Right lobe of liver (tissue), 6 donors: ENCODE measurements around the gene HPSE2. TPM values are rescaled to one million over a fixed set of nuclear protein-coding genes. Genes with fewer than 3 reads are reported as not detected.

Experiments
- ATAC-seq, 4 donors: fragments of 200-7000 bp; cut with Tn5 transposase; one replicate each; pipeline ENCODE4 v1.9.1; 2020; ENCODE audit warnings: mild to moderate bottlenecking in 4 of 4, moderate library complexity in 4 of 4
- DNase-seq, 3 donors: peaks; one replicate each; pipeline ENCODE4 v3.0.0-alpha.2; 2020
- H3K27ac ChIP-seq, 3 donors: fragments of 200-600 bp; one replicate each; pipeline ENCODE4 v1.8.0; 2022
- H3K27me3 ChIP-seq, 2 donors: fragments of 200-600 bp; one replicate each; pipeline ENCODE4 v1.8.0; 2022
- H3K36me3 ChIP-seq, 4 donors: fragments of 200-600 bp; sonication (generic) in 1 of 4; one replicate each; pipeline versions ENCODE4 v1.5.1 to v1.8.0; 2017 to 2022; ENCODE audit warnings: control low read depth in 1 of 4
- H3K4me1 ChIP-seq, 4 donors: fragments of 200-600 bp; sonication (generic) in 1 of 4; one replicate each; pipeline versions ENCODE4 v1.5.1 to v1.8.0; 2017 to 2022; ENCODE audit warnings: control low read depth in 1 of 4
- H3K4me3 ChIP-seq, 3 donors: fragments of 200-600 bp; one replicate each; pipeline ENCODE4 v1.8.0; 2022
- H3K9me3 ChIP-seq, 4 donors: fragments of 200-600 bp; sonication (generic) in 1 of 4; one replicate each; pipeline versions ENCODE4 v1.5.1 to v1.8.0; 2017 to 2022; ENCODE audit warnings: control low read depth in 1 of 4
- POLR2A ChIP-seq: fragments of 450-650 bp; IDR thresholded peaks from one replicate; pipeline ENCODE4 v1.6.1; 2017; ENCODE audit warnings: antibody characterized with exemption, mild to moderate bottlenecking
- WGBS: methylation state at CpG from one replicate; pipeline ENCODE4 v1.1.6; 2018; ENCODE audit warnings: low coverage, low lambda C conversion rate; ENCODE audit not compliant: insufficient coverage; ENCODE audit errors: missing lambda C conversion rate; 5-methylcytosine and 5-hydroxymethylcytosine counted together
- intact Hi-C, 2 donors: fragments of 100-400 bp; cut with DNase I; formaldehyde crosslinking; loops; one replicate each; pipeline versions ENCODE4 v1.11.2 to v1.14.1; 2022
- total RNA-seq, 6 experiments: library from RNA; depleted of rRNA in 2 of 6; stranded (reverse); fragments of >200 nt in 2 of 6; fragmentation: NEBNext Ultra II Directional in 3 of 6; extraction: Animal tissue kit (Norgen Biotek cat#: 25700) in 3 of 6; gene quantifications; one replicate each; pipeline versions ENCODE4 v1.1.0 to v1.2.4, GENCODE V29; 2016 to 2023
- TF ChIP-seq, protein P1 (sequence below), 4 donors: fragments of 200-600 bp in 3 of 4; fragments of 450-650 bp in 1 of 4; IDR thresholded peaks; one replicate each; pipeline versions ENCODE4 v1.5.1 to v1.8.0; 2016 to 2022; ENCODE audit warnings: antibody characterized with exemption in 4 of 4, mild to moderate bottlenecking in 2 of 4
- donor health status: DM: no; HTN: yes; CAD: no.
- donor health status: DM: no; HTN: no; CAD: no.
- donor health status: DM: no; HTN: no; CAD: no.
- donor health status: DM: no; HTN: yes; CAD: no.
- donor health status: DM: no; HTN: yes; CAD: no.

Gene HPSE2
- total RNA-seq, 6 experiments from 2014 or later, result not detected

DNA sequence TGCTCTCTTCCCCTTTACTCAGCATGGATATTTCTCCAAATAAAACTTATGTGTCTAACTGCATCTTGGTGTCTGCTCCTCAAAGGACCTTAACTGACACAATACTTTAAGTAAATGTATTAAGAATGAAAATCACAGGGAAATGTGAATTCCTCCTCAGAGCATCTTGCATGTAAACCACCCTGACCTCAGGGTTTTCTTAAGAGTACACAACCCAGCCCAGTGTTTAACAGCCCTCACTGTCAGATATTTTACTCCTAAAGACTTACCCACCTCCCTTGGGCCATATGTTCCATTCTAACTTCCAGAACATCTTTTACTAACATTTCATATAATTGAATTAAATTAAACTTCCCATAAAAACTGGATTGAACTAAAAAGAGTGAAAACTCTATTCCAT lies 315.3 kb downstream of the HPSE2 start:
- intact Hi-C loops, result no loop called here
- ATAC-seq, result no peak
- Histone ChIP-seq H3K27me3 (no peaks in the 10 kb centered on the region), H3K27ac (no peak overlapping the region), H3K4me3 (no peak overlapping the region), H3K36me3 (no peaks in the 10 kb centered on the region), H3K9me3 (no peaks in the 10 kb centered on the region), H3K4me1 (no peaks in the 10 kb centered on the region)
- DNase-seq, result no peak
- TF ChIP-seq, protein P1, sequence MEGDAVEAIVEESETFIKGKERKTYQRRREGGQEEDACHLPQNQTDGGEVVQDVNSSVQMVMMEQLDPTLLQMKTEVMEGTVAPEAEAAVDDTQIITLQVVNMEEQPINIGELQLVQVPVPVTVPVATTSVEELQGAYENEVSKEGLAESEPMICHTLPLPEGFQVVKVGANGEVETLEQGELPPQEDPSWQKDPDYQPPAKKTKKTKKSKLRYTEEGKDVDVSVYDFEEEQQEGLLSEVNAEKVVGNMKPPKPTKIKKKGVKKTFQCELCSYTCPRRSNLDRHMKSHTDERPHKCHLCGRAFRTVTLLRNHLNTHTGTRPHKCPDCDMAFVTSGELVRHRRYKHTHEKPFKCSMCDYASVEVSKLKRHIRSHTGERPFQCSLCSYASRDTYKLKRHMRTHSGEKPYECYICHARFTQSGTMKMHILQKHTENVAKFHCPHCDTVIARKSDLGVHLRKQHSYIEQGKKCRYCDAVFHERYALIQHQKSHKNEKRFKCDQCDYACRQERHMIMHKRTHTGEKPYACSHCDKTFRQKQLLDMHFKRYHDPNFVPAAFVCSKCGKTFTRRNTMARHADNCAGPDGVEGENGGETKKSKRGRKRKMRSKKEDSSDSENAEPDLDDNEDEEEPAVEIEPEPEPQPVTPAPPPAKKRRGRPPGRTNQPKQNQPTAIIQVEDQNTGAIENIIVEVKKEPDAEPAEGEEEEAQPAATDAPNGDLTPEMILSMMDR (IDR thresholded peaks at IDR 0.05), result no peak
- no peak for TF ChIP-seq POLR2A

DNA sequence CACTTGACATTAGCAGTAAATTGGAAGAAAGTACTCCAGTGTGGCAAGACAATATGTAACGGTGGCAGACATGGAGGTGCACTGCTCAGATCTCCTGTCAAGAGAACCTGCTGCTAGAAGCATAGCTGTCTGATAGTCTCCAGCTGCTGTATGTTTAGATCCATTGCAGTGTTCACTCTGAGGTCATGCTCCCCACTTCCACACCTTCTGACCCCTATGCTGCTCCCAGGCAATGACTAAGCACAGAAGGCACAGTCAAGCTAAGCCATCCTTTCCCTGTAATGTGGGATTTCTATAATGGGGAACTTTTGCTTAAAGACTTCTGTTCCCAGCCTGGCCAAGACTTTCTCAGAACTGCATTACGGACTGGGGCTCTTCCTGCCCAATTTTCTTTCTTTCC lies 315.8 kb downstream of the HPSE2 start:
- DNase-seq, result no peak
- 29% methylated on average over 2 of the region's 2 CpGs for WGBS
- intact Hi-C loops, result no loop called here

DNA sequence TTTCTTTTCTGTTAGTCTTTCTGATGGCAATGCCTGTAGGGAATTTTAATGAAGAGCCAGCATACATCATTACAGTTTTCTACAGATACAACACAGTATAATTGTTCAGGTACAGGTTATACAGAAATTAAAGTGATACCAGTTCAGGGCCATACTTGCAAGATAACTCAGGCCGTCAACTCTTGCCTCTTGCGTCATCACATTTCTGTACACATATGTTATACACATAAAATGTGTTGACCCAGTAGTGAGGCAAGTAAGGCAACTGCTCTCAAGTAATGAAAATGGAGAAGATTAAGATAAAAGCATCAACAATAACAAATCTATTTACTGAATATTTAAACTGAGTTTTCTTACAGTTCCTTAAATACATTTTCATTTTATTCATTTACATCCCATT lies 317.8 kb downstream of the HPSE2 start:
- Histone ChIP-seq H3K4me1 (no peaks in the 10 kb centered on the region), H3K4me3 (no peak overlapping the region), H3K27ac (no peak overlapping the region), H3K27me3 (no peaks in the 10 kb centered on the region), H3K36me3 (no peaks in the 10 kb centered on the region), H3K9me3 (no peaks in the 10 kb centered on the region)
- ATAC-seq (no peak), DNase-seq (no peak)
- WGBS, result 64% methylated on average over 2 of the region's 2 CpGs
- intact Hi-C loops, result no loop called here
- TF ChIP-seq, protein P1 (IDR thresholded peaks at IDR 0.05), result no peak
- TF ChIP-seq POLR2A, result no peak

More for the DNA sequence above, 315.8 kb downstream of the HPSE2 start:
- ATAC-seq, result no peak
- H3K9me3 ChIP-seq, result no peaks in the 10 kb centered on the region
- H3K27me3 ChIP-seq, result no peaks in the 10 kb centered on the region
- H3K4me1 ChIP-seq, result no peaks in the 10 kb centered on the region
- TF ChIP-seq, protein P1 (IDR thresholded peaks at IDR 0.05), result no peak
- no peak for TF ChIP-seq POLR2A
- H3K4me3 ChIP-seq, result no peak overlapping the region
- H3K36me3 ChIP-seq, result no peaks in the 10 kb centered on the region
- no peak overlapping the region for H3K27ac ChIP-seq

DNA sequence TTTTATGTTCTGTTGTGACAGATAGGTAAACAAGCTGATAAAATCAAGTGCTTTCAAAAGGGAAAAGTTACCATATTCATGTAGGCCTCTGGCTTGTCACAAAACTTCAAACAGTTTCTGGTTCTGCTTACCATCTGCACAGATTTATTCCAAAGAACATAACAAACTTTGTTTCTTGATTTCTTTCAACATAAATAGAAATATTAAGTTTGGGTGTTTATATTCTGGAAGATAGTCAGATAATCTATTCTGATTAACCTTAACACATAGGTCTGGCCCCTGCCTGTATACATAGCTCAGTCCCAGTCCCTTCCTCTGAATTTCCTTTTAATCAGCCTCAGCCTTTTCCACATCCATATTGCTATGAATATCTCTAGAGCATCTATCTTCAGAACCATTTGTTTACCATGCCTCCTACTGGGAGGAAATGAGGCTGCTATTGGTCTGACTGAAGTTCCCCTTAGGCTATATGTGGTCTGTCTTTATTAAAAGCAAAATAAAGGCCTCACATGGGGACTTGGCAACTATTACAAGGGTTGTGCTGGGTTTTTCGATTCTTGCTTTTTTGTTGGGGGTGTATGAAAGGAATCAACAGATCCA lies 319.0 kb downstream of the HPSE2 start:
- H3K4me1 ChIP-seq, result no peaks in the 10 kb centered on the region
- ATAC-seq (no peak), DNase-seq (no peak)
- no peaks in the 10 kb centered on the region for H3K9me3 ChIP-seq
- H3K27ac ChIP-seq, result no peak overlapping the region
- H3K27me3 ChIP-seq, result no peaks in the 10 kb centered on the region
- intact Hi-C loops, result no loop called here
- WGBS, result 77% methylated on average over 1 of the region's 1 CpG
- no peak for TF ChIP-seq POLR2A
- TF ChIP-seq, protein P1 (IDR thresholded peaks at IDR 0.05), result no peak
- H3K36me3 ChIP-seq, result no peaks in the 10 kb centered on the region
- no peak overlapping the region for H3K4me3 ChIP-seq

DNA sequence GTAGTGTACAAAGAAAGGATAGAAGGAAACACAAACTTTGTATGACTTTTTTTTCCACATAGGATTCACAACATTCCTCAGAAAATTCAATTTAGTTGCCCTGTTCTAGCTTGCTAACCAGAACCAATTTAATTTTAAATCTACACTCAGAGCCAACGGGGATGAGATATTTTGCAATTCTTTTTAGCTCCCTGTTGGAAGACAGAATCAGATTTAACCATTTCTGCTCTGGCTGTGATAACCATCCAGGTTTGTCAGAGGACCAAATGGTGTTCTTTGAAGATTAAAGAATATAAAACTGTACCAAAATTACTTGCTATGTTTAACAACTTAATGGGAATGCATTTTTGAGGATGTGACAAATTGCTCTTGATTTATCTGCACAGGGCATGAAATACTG lies 319.7 kb downstream of the HPSE2 start:
- TF ChIP-seq, protein P1 (IDR thresholded peaks at IDR 0.05), result no peak
- no peak for TF ChIP-seq POLR2A
- H3K9me3 ChIP-seq, result no peaks in the 10 kb centered on the region
- no peaks in the 10 kb centered on the region for H3K36me3 ChIP-seq
- intact Hi-C loops, result no loop called here
- H3K4me3 ChIP-seq, result no peak overlapping the region
- no peak for ATAC-seq
- no peak overlapping the region for H3K27ac ChIP-seq
- 10% methylated on average over 1 of the region's 1 CpG for WGBS
- DNase-seq, result no peak
- H3K27me3 ChIP-seq, result no peaks in the 10 kb centered on the region
- no peaks in the 10 kb centered on the region for H3K4me1 ChIP-seq
